Measurements from ENCODE around the gene SIGLECL1.

DNA sequence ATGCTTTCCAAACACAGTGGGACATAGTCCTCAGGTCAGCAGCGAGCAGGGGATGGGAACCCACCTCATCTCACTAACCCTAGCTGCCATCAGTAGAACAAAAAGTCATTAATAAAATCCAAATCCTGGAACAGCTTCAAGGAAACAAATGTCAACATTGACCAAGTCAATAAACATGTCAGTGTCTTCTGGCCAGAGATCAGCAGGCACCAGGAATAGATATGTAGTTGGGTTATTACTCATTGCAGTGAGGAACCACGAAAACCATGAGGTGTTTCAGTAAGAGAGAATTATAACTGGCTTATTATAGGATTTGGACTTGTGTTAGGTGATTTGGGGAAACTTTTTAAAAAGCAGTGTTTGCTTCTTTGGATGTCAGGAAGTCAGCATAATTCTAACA, 43.1 kb upstream of the SIGLECL1 start:
- no peak for TF ChIP-seq EZH2 (IDR thresholded peaks at IDR 0.05; ENCODE audit: borderline replicate concordance, low read depth, low read length, poor library complexity, severe bottlenecking)
- TF ChIP-seq, protein P1, sequence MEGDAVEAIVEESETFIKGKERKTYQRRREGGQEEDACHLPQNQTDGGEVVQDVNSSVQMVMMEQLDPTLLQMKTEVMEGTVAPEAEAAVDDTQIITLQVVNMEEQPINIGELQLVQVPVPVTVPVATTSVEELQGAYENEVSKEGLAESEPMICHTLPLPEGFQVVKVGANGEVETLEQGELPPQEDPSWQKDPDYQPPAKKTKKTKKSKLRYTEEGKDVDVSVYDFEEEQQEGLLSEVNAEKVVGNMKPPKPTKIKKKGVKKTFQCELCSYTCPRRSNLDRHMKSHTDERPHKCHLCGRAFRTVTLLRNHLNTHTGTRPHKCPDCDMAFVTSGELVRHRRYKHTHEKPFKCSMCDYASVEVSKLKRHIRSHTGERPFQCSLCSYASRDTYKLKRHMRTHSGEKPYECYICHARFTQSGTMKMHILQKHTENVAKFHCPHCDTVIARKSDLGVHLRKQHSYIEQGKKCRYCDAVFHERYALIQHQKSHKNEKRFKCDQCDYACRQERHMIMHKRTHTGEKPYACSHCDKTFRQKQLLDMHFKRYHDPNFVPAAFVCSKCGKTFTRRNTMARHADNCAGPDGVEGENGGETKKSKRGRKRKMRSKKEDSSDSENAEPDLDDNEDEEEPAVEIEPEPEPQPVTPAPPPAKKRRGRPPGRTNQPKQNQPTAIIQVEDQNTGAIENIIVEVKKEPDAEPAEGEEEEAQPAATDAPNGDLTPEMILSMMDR (conservative IDR thresholded peaks at IDR 0.05; ENCODE audit: low read depth, low read length) = no peak
